Measurements from ENCODE around the gene GRM7.

DNA sequence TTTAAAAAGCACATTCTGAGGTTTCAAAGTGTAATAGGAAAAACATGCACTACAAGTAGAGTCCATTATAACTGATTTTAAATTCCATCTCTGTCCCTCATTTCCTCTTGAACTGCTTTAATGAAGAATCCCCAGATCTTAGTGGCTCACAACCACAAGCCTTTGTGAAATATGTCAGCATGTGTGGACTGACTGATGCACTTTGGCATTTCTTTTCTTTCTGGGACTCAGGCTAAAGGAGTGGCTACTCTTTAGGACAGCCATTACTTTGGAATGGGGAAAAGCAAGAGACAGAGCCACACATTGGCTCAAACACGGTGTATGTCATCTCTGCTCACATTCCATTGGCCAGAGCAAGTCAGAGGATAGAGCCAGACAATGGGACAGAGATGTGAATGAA lies 139.6 kb downstream of the GRM7 start:
- TF ChIP-seq, protein P1, sequence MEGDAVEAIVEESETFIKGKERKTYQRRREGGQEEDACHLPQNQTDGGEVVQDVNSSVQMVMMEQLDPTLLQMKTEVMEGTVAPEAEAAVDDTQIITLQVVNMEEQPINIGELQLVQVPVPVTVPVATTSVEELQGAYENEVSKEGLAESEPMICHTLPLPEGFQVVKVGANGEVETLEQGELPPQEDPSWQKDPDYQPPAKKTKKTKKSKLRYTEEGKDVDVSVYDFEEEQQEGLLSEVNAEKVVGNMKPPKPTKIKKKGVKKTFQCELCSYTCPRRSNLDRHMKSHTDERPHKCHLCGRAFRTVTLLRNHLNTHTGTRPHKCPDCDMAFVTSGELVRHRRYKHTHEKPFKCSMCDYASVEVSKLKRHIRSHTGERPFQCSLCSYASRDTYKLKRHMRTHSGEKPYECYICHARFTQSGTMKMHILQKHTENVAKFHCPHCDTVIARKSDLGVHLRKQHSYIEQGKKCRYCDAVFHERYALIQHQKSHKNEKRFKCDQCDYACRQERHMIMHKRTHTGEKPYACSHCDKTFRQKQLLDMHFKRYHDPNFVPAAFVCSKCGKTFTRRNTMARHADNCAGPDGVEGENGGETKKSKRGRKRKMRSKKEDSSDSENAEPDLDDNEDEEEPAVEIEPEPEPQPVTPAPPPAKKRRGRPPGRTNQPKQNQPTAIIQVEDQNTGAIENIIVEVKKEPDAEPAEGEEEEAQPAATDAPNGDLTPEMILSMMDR (IDR thresholded peaks at IDR 0.05) = no peak
- TF ChIP-seq POLR2A (IDR thresholded peaks at IDR 0.05) (no peak), POLR2AphosphoS5 (IDR thresholded peaks at IDR 0.05) (no peak)
